HL-60 (cell line): ENCODE data around the gene XPR1.

Source experiments
- DNase-seq, 2 experiments: peaks; one replicate each; pipeline ENCODE4 v3.0.0-alpha.2; 2010 to 2020; ENCODE audit warnings: low read depth in 1 of 2, low spot score in 1 of 2
- H3K27ac ChIP-seq: fragments of 250-450 bp; sonication (Bioruptor Pico); replicated peaks from 2 replicates; pipeline ENCODE4 v1.5.1; 2020; ENCODE audit warnings: mild to moderate bottlenecking, moderate library complexity
- H3K27me3 ChIP-seq: fragments of 250-450 bp; sonication (Bioruptor Pico); 2 replicates; pipeline ENCODE4 v1.5.1; 2021; ENCODE audit warnings: mild to moderate bottlenecking, moderate library complexity; ENCODE audit not compliant: insufficient read depth, poor library complexity, severe bottlenecking
- H3K4me3 ChIP-seq: replicated peaks from 2 replicates; pipeline ENCODE4 v1.5.1; 2011; ENCODE audit warnings: mild to moderate bottlenecking, control low read depth, low read length; ENCODE audit not compliant: insufficient read depth
- CTCF ChIP-seq: IDR thresholded peaks from one replicate; pipeline ENCODE4 v1.5.1; 2011; ENCODE audit warnings: low read length, control low read depth, inconsistent platforms; ENCODE audit not compliant: insufficient read depth
- GABPA ChIP-seq: IDR thresholded peaks from 2 replicates; pipeline ENCODE4 v1.6.1; 2012; ENCODE audit warnings: low read depth
- POLR2AphosphoS5 ChIP-seq: IDR thresholded peaks from 2 replicates; pipeline ENCODE4 v1.6.1; 2012; ENCODE audit warnings: low read depth
- SPI1 ChIP-seq: IDR thresholded peaks from 2 replicates; pipeline ENCODE4 v1.6.1; 2012; ENCODE audit warnings: low read depth, mild to moderate bottlenecking, borderline replicate concordance
- TF ChIP-seq, protein P1 (sequence below): IDR thresholded peaks from 2 replicates; pipeline ENCODE4 v1.6.1; 2012; ENCODE audit warnings: low read depth; ENCODE audit not compliant: insufficient replicate concordance

The XPR1 gene

GRCh38 chr1:180862305-180862704 lies 230.5 kb downstream of the XPR1 start:
- no peaks in the 10 kb centered on the region for H3K27me3 ChIP-seq
- H3K4me3 ChIP-seq = no peak overlapping the region
- no peak for TF ChIP-seq POLR2AphosphoS5
- no peak for TF ChIP-seq GABPA
- TF ChIP-seq, protein P1, sequence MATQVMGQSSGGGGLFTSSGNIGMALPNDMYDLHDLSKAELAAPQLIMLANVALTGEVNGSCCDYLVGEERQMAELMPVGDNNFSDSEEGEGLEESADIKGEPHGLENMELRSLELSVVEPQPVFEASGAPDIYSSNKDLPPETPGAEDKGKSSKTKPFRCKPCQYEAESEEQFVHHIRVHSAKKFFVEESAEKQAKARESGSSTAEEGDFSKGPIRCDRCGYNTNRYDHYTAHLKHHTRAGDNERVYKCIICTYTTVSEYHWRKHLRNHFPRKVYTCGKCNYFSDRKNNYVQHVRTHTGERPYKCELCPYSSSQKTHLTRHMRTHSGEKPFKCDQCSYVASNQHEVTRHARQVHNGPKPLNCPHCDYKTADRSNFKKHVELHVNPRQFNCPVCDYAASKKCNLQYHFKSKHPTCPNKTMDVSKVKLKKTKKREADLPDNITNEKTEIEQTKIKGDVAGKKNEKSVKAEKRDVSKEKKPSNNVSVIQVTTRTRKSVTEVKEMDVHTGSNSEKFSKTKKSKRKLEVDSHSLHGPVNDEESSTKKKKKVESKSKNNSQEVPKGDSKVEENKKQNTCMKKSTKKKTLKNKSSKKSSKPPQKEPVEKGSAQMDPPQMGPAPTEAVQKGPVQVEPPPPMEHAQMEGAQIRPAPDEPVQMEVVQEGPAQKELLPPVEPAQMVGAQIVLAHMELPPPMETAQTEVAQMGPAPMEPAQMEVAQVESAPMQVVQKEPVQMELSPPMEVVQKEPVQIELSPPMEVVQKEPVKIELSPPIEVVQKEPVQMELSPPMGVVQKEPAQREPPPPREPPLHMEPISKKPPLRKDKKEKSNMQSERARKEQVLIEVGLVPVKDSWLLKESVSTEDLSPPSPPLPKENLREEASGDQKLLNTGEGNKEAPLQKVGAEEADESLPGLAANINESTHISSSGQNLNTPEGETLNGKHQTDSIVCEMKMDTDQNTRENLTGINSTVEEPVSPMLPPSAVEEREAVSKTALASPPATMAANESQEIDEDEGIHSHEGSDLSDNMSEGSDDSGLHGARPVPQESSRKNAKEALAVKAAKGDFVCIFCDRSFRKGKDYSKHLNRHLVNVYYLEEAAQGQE = no peak
- TF ChIP-seq CTCF = no peak
- TF ChIP-seq SPI1 = no peak
- no peak for DNase-seq
- H3K27ac ChIP-seq = no peak overlapping the region

DNA sequence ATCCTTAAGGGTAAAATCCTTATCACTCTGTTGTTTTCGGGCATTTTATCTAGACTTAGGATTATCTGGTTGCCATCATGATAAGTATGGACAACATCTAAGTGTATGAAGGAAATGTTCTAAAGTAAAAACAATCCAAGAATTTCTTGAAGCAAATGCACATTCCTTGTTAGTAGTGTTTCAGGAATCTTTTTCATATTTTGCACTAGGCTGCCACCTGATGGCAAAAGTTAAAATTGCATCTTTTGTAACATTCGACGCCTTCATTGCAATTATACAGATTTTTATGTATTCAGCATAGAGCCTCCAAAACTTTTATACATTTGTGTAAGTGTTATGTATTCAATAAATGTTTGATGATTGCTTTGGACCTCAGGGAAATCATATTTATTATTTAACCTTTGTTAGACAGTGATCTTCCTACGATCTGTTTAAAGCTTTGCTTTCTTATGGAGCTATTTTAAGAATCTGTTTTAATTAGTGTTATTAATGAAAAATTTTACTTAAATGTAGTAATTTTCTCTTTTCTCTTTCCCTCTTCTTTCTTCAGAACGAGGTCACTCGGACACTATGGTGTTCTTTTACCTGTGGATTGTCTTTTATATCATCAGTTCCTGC lies 231.4 kb downstream of the XPR1 start:
- H3K27ac ChIP-seq = no peak overlapping the region
- DNase-seq = no peak

GRCh38 chr1:180881806-180882509 lies 250.1 kb downstream of the XPR1 start:
- no peak for TF ChIP-seq CTCF
- TF ChIP-seq GABPA = no peak
- TF ChIP-seq, protein P1 = no peak
- no peak for TF ChIP-seq SPI1
- no peak for TF ChIP-seq POLR2AphosphoS5
- Histone ChIP-seq H3K27ac (no peak overlapping the region), H3K27me3 (no peaks in the 10 kb centered on the region), H3K4me3 (no peak overlapping the region)
- no peak for DNase-seq

More for the DNA sequence above, 231.4 kb downstream of the XPR1 start:
- Histone ChIP-seq H3K4me3 (no peak overlapping the region), H3K27me3 (no peaks in the 10 kb centered on the region)
- TF ChIP-seq POLR2AphosphoS5 (no peak), GABPA (no peak), CTCF (peak; percentile 21), SPI1 (no peak)
- TF ChIP-seq, protein P1 = no peak
